KOPT-K1 (cell line): ENCODE data around the gene C1GALT1.
A peak's percentile ranks its signal among the peaks of the same experiment; 100 is the strongest.
"Not testable (repeated sequence)": the region's sequence is repeated elsewhere in the genome, so short reads cannot be mapped to it uniquely, and the experiment has no call there.

ENCODE experiments used
- H3K27ac ChIP-seq: fragments of 200-600 bp; sonication (generic); 2 replicates; pipeline ENCODE4 v1.5.1; 2016; ENCODE audit warnings: antibody characterized with exemption, mild to moderate bottlenecking, low read depth, low read length; ENCODE audit not compliant: poor library complexity, severe bottlenecking
- H3K36me3 ChIP-seq: fragments of 200-600 bp; sonication (generic); 2 replicates; pipeline ENCODE4 v1.5.1; 2017; ENCODE audit warnings: antibody characterized with exemption, mild to moderate bottlenecking, low read length, moderate library complexity; ENCODE audit not compliant: insufficient read depth
- H3K9me3 ChIP-seq: fragments of 200-600 bp; sonication (generic); 2 replicates; pipeline ENCODE4 v1.5.1; 2017; ENCODE audit warnings: antibody characterized with exemption, low read length, mild to moderate bottlenecking; ENCODE audit not compliant: insufficient read depth, poor library complexity, severe bottlenecking

Gene C1GALT1

DNA sequence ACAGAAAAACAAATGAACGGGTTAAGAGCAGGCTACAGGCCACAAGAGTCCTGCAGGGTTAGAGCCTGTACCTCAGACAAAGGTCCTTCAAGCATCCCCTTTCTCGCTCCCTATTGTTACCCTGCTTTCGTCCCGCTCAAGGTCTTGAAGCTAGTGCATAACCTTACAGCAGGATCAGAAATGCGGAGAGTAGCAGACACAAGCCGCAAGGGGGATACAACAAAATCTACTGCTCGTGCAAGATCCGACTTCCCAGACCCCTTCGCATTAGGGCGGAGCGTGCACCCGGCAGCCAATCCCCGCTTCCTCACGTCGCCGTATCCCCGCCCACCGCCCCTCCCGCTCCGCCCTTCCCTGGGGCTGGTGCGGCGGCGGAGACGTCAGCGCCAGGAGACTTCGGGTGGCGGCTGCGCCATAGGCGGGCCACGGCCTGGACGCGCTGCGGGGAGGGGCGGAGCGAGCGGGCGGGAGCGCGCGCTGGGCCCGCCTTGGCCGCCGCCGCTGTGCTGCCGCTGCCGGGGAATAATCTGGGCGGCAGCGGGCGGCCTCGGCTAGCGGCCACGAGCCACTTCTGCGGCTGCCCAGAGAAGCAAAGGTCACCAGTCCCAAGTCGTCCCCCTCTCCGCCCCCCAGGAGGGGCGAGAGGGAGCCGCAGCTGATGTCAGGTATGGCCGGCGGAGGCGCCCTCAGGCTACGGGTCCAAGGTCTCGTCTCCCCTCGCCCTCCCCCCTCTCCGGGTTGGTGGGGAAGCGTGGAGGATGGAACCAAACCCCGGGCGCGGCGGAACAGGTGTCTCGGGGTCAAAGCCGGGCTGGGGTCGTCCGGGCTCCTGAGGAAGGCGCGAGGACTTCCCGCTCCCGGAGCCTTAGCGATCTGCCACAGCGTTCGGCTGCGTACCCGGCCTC is at the start of gene C1GALT1:
TSS of gene C1GALT1 (plus strand) at position 389 of the 905 bp plus-strand sequence. CDS start 51,776 bp downstream, outside the sequence.
- Histone ChIP-seq H3K27ac (peak within 1 kb of the TSS; percentile 80), H3K9me3 (no peaks in the 10 kb centered on the region), H3K36me3 (peaks cover 21% of the 10 kb centered on the region)

DNA sequence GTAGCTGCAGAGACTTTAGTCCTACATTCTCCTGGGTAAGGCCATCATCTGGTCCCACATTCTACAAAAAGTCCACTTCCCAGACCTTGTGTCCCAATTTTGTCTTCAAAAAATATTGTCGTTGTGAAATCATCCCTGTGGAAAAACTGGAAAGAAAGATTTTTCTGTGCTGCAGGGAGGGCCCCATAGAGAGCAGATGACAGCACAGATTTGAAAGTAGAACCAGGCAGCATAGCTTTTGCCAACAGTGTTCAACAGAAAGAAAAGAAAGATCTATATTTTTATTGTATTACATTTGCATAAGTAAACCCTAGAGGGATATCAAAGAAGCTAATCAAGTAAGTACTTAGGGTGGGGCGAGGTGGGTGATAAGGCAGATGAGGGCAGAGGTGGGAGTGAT is 48.3 kb upstream of the C1GALT1 start:
- no peaks in the 10 kb centered on the region for H3K9me3 ChIP-seq
- no peaks in the 10 kb centered on the region for H3K36me3 ChIP-seq
- H3K27ac ChIP-seq = no peak overlapping the region

DNA sequence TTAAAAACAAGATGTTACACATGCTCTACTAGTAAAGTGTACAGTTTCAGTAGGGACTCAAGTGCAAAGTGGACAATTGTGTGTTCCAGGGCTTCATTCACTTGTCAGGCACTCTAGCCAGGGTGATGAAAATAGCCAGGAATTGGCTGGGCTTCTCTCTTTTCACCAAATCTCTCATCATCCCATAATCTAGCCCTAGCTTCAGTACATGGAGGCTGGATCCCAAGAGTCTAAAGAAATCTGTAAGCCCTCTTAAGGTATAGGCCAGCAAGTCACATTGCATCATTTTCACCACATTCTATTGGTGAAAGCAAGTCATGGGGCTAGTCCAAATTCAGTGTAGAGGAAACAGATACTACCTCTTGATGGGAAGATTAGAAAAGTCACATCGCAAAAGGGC is 47.3 kb upstream of the C1GALT1 start:
- H3K9me3 ChIP-seq = no peaks in the 10 kb centered on the region
- H3K36me3 ChIP-seq = no peaks in the 10 kb centered on the region
- no peak overlapping the region for H3K27ac ChIP-seq

DNA sequence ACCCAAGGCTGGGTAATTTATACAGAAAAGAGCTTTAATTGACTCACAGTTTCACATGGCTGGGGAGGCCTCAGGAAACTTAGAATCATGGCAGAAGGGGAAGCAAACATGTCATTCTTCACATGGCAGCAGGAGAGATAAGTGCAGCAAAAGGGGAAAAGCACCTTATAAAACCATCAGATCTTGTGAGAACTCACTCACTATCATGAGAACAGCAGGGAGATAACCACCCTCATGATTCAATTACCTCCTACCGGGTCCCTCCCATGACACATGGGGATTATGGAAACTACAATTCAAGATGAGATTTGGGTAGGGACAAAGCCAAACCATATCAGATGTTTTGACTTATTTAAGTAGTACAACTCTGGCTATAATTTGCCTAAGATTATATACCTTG is 46.4 kb upstream of the C1GALT1 start:
- not testable (repeated sequence) for H3K36me3 ChIP-seq, H3K9me3 ChIP-seq
- H3K27ac ChIP-seq = peak overlapping the region; percentile 43

DNA sequence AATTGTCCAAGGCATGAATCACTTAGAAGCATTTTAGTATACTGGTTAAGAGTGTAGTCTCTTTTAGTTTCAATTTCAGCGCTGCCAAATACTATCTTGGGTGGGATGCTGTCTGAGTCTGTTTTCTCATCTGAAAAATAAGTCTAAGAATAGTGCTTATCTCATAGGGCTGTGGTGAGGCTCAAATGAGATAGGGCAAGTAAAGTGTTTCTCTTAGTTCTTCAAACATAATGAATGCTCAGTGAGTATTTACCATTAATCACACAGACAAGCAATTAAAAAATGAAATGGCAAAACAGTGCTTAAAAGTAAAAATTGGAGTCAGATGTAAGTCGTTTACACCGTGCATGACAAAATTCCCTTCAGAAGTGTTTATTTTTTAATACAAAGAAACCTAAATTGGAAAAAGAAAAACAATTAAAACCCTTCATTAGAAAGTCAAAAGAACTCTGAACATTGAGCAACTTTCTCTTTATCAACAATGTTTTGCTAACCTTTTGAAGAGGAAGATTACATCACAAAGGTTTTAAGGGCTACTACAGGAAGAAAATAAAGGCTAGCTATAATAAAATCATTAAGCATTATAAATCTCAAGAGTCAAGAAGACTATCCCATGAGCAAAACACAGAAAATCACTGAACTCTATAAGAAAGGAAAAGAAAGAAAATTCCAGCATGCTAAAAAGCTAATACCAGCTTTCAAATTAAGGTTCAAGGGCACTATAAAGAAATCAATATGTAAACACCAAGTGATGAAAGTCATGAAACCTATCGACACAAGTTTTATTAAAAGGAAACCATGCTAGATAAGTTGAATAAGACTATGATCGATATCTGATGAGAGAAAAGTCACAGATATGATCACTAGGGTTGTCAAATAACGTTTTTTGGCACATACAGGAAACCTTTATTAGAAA is 45.6 kb upstream of the C1GALT1 start:
- Histone ChIP-seq H3K27ac (peak overlapping the region; percentile 43), H3K36me3 (no peaks in the 10 kb centered on the region), H3K9me3 (no peaks in the 10 kb centered on the region)

DNA sequence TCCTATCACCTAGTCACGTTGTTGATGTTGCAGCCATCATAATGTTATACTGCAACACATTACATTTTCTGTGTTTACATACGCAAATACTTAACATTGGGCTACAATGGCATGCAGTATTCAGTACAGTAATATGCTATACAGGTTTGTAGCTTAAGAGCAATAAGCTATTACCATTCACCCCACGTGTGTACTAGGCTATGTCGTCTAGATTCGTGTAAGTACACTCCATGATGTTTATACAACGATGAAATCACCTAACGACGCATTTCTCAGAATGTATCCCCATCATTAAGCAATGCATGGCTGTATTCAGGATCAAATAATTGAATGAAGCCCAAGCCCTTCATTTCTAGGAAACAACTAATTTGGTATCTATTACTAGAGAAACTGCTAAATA is 43.4 kb upstream of the C1GALT1 start:
- Histone ChIP-seq H3K9me3 (no peaks in the 10 kb centered on the region), H3K27ac (no peak overlapping the region), H3K36me3 (no peaks in the 10 kb centered on the region)

DNA sequence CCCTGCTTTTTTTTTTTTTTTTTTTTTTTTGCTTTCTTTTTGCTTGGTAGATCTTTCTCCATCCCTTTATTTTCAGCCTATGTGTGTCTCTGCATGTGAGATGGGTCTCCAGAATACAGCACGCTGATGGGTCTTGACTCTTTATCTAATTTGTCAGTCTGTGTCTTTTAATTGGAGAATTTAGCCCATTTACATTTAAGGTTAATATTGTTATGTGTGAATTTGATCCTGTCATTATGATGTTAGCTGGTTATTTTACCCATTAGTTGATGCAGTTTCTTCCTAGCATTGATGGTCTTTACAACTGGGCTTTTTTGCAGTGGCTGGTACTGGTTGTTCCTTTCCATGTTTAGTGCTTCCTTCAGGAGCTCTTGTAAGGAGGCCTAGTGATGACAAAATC is 38.9 kb upstream of the C1GALT1 start:
- not testable (repeated sequence) for H3K27ac ChIP-seq

DNA sequence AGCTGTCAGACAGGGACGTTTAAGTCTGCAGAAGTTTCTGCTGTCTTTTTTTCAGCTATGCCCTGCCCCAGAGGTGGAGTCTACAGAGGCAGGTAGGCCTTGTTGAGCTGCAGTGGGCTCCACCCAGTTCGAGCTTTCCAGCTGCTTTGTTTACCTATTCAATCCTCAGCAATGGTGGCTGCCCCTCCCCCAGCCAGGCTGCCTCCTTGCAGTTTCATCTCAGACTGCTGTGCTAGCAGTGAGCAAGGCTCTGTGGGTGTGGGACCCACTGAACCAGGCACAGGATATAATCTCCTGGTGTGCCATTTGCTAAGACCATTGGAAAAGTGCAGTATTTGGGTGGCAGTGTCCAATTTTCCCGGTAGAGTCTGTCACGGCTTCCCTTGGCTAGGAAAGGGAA is 37.2 kb upstream of the C1GALT1 start:
- H3K36me3 ChIP-seq, H3K9me3 ChIP-seq, H3K27ac ChIP-seq: not testable (repeated sequence)

More for the DNA sequence above, 38.9 kb upstream of the C1GALT1 start:
- H3K36me3 ChIP-seq, H3K9me3 ChIP-seq: not testable (repeated sequence)

DNA sequence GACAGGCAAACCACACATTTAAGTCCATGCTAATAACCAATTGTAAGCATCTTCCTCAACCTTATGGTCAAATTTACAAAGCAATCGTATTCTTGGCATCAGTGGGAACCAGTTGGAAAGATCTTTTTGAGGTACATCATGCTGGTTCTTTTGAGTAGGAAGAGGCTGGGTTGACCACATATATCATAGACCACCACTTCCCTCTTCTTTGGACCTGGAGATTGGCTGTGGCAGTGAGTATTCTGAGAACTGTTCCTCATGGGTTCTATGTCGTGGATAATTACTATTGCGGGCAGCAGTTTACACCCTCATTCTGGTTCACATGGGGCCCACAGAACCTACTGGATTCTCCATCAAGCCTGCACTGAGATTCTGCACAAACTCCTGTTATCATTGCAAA is 35.5 kb upstream of the C1GALT1 start:
- Histone ChIP-seq H3K9me3 (no peaks in the 10 kb centered on the region), H3K27ac (no peak overlapping the region), H3K36me3 (no peaks in the 10 kb centered on the region)

DNA sequence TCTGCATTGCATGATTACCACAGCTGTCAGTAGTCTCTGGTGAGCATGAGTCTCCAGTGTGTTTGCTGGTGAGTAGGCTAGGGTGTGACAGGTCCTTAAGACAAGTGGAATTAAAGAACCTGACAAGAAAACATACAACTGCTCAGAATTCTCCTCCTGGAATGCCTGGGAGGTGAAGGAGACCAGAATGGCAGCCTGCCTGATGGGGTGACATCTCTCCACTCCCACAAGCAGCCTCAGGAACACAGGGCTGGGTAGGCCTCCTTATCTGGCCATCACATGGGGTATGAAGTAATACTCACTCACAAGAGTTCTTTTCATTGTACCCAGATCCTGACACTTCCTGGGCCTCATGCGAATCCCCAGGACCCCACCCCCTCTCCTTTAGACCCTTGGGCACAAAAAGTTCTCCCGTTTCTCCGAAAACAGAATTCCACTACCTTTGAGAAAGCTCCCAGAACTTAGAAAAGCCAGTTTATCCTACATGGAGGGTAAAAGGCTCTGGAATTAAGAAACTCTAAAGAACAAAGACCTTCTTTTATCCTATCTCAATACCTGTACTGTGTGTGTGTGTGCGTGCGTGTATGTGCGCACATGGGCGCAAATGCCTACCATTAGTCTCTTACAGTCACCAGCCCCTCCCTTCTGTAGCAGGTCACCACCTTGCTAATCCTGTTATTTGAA is 33.4 kb upstream of the C1GALT1 start:
- H3K9me3 ChIP-seq = peaks cover 9% of the 10 kb centered on the region
- no peak overlapping the region for H3K27ac ChIP-seq
- H3K36me3 ChIP-seq = no peaks in the 10 kb centered on the region

DNA sequence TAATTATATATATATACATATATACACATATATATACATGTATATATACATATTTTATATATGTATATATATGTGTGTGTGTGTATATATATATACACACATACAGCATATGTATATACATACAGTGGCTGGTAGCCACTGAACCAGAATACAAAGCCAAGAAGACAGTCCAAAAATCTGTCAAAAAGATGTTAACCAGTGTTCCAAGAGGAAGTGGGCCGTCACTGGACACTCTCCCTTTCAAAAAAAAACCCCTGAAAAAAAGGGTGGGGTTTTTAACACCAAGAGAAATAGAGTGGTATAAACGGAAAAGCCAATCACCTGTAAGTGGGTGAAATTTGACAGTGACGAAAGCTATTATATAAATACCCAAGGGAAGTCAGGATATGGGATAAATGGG is 31.1 kb upstream of the C1GALT1 start:
- Histone ChIP-seq H3K36me3 (no peaks in the 10 kb centered on the region), H3K9me3 (peaks cover 30% of the 10 kb centered on the region), H3K27ac (no peak overlapping the region)

DNA sequence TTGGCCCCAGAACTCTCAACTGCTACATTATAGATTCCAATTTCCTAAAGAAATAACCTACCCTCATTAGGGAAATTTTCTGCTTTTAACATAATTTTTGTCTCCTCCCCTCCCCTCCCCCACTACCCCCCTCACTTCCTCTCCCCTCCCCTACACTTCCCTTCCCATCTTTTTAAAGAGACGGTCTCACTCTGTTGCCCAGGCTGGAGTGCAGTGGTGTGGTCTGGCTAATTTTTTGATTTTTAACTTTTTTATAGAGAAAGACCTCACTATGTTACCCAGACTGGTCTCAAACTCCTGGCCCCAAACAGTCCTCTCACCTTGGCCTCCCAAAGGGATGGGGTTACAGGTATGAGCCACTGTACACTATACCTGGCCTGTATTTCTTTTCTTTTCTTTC is 30.5 kb upstream of the C1GALT1 start:
- H3K9me3 ChIP-seq = peaks cover 30% of the 10 kb centered on the region
- H3K27ac ChIP-seq = no peak overlapping the region
- no peaks in the 10 kb centered on the region for H3K36me3 ChIP-seq

DNA sequence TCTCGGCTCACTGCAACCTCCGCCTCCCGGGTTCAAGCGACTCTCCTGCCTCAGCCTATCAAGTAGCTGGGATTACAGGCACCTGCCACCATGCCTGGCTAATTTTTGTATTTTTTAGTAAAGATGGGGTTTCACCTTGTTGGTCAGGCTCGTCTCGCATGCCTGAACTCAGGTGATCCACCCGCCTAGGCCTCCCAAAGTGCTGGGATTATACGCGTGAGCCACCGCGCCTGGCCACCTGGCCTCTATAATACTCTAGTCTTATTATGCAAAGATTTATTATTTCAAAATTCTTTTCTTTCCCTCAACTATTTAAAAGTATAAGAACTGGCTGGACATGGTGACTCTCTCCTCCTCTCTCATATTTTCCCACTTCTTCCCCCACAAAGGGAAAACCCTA is 30.0 kb upstream of the C1GALT1 start:
- no peaks in the 10 kb centered on the region for H3K36me3 ChIP-seq
- H3K27ac ChIP-seq = no peak overlapping the region

DNA sequence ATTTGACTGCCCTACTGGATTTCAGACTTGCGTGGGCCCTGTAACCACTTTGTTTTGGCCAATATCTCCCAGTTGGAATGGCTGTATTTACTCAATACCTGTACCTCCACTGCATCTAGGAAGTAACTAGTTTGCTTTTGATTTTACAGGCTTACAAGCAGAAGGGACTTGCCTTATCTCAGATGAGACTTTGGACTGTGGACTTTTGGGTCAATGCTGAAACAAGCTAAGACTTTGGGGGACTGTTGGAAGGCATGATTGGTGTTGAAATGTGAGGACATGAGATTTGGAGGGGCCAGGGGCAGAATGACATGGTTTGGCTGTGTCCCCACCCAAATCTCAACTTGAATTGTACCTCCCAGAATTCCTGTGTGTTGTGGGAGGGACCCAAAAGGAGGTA is 28.0 kb upstream of the C1GALT1 start:
- not testable (repeated sequence) for H3K27ac ChIP-seq, H3K36me3 ChIP-seq
- H3K9me3 ChIP-seq = peaks cover 30% of the 10 kb centered on the region

More for the DNA sequence above, 30.0 kb upstream of the C1GALT1 start:
- H3K9me3 ChIP-seq = peaks cover 30% of the 10 kb centered on the region

DNA sequence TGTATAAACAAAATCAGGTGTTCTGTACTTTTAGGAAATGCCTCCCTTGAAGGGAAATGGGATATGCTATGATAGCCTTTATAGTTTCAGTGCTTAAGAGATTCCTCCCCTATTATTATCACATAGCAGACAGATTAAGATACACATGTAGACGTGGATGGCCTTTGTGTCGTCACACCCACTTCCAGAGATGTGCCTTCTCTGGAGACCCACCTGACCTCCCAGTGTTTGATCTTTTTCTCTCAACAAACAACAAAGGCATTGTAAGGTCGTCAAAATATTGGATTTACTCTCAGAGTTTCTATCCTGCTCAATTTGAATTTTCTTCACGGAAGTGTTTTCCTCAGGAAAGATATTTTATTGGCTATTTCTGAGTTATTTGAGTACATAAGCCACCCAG is 25.7 kb upstream of the C1GALT1 start:
- Histone ChIP-seq H3K27ac (peak overlapping the region; percentile 96), H3K36me3 (0 out of 2 replicates have a peak, but pooled peaks cover 6% of the 10 kb centered on the region), H3K9me3 (peaks cover 30% of the 10 kb centered on the region)
